A673 (cell line): ENCODE data around the gene UTP14C. TPM values are rescaled to one million over a fixed set of nuclear protein-coding genes. Genes with fewer than 3 reads are reported as not detected.

ENCODE experiments used
- BruUV-seq: library from RNA; stranded (reverse); fragments of 400-500 nt; replicated peaks from 2 replicates; lab custom pipeline; 2021; lab: Mats Ljungman, UMichigan
- CTCF ChIA-PET: fragments of 300-600 bp; sonication (Branson Sonifier 250); formaldehyde crosslinking; loops from one replicate; lab custom pipeline; 2022; ENCODE audit warnings: antibody characterized with exemption; lab: Charles Lee
- POLR2A ChIA-PET: fragments of 300-600 bp; sonication (Branson Sonifier 250); formaldehyde crosslinking; loops from one replicate; lab custom pipeline; 2022; ENCODE audit warnings: antibody characterized with exemption; ENCODE audit not compliant: low non-redundant PET; lab: Charles Lee
- DNase-seq: peaks from one replicate; pipeline ENCODE4 v3.0.0-alpha.2; 2015; ENCODE audit warnings: low spot score
- H3K27ac ChIP-seq: fragments of 200-600 bp; sonication (generic); 2 replicates; pipeline ENCODE4 v1.5.1; 2016; ENCODE audit warnings: mixed run types, low read depth, mild to moderate bottlenecking, mixed read lengths, antibody characterized with exemption, low read length; ENCODE audit not compliant: poor library complexity, severe bottlenecking
- H3K27me3 ChIP-seq: fragments of 200-600 bp; sonication (generic); replicated peaks from 2 replicates; pipeline ENCODE4 v1.6.1; 2017; ENCODE audit warnings: mixed run types, low read depth, mild to moderate bottlenecking, mixed read lengths, antibody characterized with exemption, low read length; ENCODE audit not compliant: insufficient read depth, poor library complexity
- H3K36me3 ChIP-seq: fragments of 200-600 bp; sonication (generic); 2 replicates; pipeline ENCODE4 v1.6.1; 2016; ENCODE audit warnings: mixed run types, mild to moderate bottlenecking, mixed read lengths, antibody characterized with exemption, low read length; ENCODE audit not compliant: insufficient read depth, poor library complexity, severe bottlenecking
- H3K4me1 ChIP-seq: fragments of 200-600 bp; sonication (generic); 2 replicates; pipeline ENCODE4 v1.6.1; 2017; ENCODE audit warnings: mixed run types, mild to moderate bottlenecking, mixed read lengths, antibody characterized with exemption, low read length; ENCODE audit not compliant: insufficient read depth, poor library complexity, severe bottlenecking
- H3K4me3 ChIP-seq: fragments of 200-600 bp; sonication (generic); 2 replicates; pipeline ENCODE4 v1.5.1; 2016; ENCODE audit warnings: low read depth, mixed run types, mild to moderate bottlenecking, mixed read lengths, low read length; ENCODE audit not compliant: poor library complexity, severe bottlenecking
- H3K9me3 ChIP-seq: fragments of 200-600 bp; sonication (generic); 2 replicates; pipeline ENCODE4 v1.6.1; 2016; ENCODE audit warnings: mixed run types, low read depth, mild to moderate bottlenecking, mixed read lengths, antibody characterized with exemption, low read length; ENCODE audit not compliant: poor library complexity, severe bottlenecking
- EZH2 ChIP-seq: fragments of 200-600 bp; sonication (generic); IDR thresholded peaks from 2 replicates; pipeline ENCODE4 v1.6.1; 2017; ENCODE audit warnings: borderline replicate concordance, low read depth, mild to moderate bottlenecking, mixed read lengths, antibody characterized with exemption, low read length; ENCODE audit not compliant: poor library complexity, severe bottlenecking
- intact Hi-C: fragments of 100-400 bp; cut with micrococcal nuclease; formaldehyde crosslinking; loops from one replicate; pipeline ENCODE4 v1.10.0; 2022; ENCODE audit not compliant: unreplicated experiment
- total RNA-seq: library from RNA; stranded (reverse); gene quantifications from 2 replicates; pipeline ENCODE4 v1.2.3, GENCODE V29; 2021
- TF ChIP-seq, protein P1 (sequence below): fragments of 300-800, 200-600 bp; sonication (generic); conservative IDR thresholded peaks from 2 replicates; pipeline ENCODE4 v1.5.1; 2017; ENCODE audit warnings: low read depth, mild to moderate bottlenecking, antibody characterized with exemption, low read length, moderate library complexity, mixed read lengths

The UTP14C gene
- total RNA-seq, 1 experiment from 2014 or later = 15.2 TPM

DNA sequence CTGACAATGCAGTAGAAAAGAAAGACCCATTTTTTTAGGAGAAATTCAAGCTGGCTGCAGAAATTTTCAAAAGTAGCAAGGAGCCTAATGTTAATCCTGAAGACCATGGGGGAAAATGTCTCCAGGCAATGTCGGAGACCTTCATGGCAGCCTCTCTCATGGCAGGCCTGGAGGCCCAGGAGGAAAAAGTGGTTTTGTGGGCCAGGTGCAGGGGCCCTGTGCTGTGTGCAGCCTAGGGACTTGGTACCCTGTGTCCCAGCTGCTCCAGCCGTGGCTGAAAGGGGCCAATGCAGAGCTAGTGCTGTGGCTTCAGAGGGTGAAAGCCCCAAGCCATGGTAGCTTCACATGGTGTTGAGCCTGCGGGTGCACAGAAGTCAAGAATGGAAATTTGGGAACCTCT, 8.2 kb upstream of the UTP14C start:
- CTCF ChIA-PET = no interaction called here
- Histone ChIP-seq H3K27ac (no peak overlapping the region), H3K9me3 (no peaks in the 10 kb centered on the region), H3K36me3 (peaks cover 13% of the 10 kb centered on the region), H3K27me3 (peaks cover under 1% of the 10 kb centered on the region), H3K4me3 (no peak overlapping the region), H3K4me1 (peaks cover 10% of the 10 kb centered on the region)
- intact Hi-C loops = loop anchor here (10.0 kb wide), 1 partner anchor 439 kb away; the partner anchor contains the start of genes CKAP2 and VPS36
- POLR2A ChIA-PET = no interaction called here
- DNase-seq = no peak
- no peak for TF ChIP-seq EZH2
- TF ChIP-seq, protein P1, sequence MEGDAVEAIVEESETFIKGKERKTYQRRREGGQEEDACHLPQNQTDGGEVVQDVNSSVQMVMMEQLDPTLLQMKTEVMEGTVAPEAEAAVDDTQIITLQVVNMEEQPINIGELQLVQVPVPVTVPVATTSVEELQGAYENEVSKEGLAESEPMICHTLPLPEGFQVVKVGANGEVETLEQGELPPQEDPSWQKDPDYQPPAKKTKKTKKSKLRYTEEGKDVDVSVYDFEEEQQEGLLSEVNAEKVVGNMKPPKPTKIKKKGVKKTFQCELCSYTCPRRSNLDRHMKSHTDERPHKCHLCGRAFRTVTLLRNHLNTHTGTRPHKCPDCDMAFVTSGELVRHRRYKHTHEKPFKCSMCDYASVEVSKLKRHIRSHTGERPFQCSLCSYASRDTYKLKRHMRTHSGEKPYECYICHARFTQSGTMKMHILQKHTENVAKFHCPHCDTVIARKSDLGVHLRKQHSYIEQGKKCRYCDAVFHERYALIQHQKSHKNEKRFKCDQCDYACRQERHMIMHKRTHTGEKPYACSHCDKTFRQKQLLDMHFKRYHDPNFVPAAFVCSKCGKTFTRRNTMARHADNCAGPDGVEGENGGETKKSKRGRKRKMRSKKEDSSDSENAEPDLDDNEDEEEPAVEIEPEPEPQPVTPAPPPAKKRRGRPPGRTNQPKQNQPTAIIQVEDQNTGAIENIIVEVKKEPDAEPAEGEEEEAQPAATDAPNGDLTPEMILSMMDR = no peak
- no TSS peak for BruUV-seq

DNA sequence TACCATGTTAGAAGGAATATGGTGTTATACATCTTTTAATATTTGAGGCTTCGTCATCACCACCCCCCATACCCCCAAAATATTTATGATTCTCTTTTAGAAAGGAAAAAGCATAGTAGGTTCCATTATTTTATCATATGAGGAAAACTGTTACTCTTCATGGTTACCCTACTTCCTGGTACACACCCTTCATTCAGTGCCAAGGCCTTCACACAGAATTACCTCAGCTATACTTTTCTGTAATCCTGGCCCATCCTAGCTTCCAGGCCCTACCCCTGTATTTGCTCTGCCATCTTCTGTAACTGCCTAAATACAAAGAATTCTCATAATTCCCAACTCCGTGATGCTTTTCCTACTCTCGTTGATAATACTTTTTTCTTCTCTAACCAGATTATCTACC, 4.3 kb upstream of the UTP14C start:
- ChIA-PET CTCF (no interaction called here), POLR2A (no interaction called here)
- peaks cover 26% of the 10 kb centered on the region for H3K36me3 ChIP-seq
- no TSS peak for BruUV-seq
- no peaks in the 10 kb centered on the region for H3K9me3 ChIP-seq
- intact Hi-C loops = no loop called here
- H3K4me1 ChIP-seq = no peaks in the 10 kb centered on the region
- no peak for DNase-seq
- H3K27me3 ChIP-seq = no peaks in the 10 kb centered on the region
- TF ChIP-seq, protein P1 = no peak
- no peak for TF ChIP-seq EZH2
- no peak overlapping the region for H3K27ac ChIP-seq
- no peak overlapping the region for H3K4me3 ChIP-seq

DNA sequence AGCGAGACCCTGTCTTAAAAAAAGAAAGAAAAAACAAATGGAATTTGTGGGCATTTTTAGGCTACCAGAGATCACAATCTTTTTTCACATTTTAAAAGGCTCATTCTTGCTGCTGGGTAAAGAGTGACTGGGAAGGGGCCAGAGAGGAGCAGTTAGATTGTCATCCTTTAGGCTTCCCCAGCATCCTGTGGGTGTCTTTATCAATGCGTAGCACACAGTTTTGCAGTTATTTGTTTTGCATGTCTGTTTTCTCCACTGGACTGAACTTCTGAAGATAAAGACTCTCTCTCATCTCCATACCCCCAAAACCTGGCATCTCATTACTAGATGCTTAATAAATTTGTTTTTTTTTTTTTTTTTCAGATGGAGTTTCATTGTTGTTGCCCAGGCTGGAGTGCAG, 2.1 kb upstream of the UTP14C start:
- intact Hi-C loops = no loop called here
- H3K27me3 ChIP-seq = no peaks in the 10 kb centered on the region
- BruUV-seq = no TSS peak
- H3K27ac ChIP-seq = no peak overlapping the region
- no peaks in the 10 kb centered on the region for H3K9me3 ChIP-seq
- TF ChIP-seq EZH2 = no peak
- TF ChIP-seq, protein P1 = no peak
- POLR2A ChIA-PET = no interaction called here
- no peak for DNase-seq
- no peak overlapping the region for H3K4me3 ChIP-seq
- CTCF ChIA-PET = no interaction called here
- H3K4me1 ChIP-seq = no peaks in the 10 kb centered on the region
- H3K36me3 ChIP-seq = peaks cover 27% of the 10 kb centered on the region
